HL-60/S4 treated with retinoic acid at 250 ng/mL for 4 days and 3 days (cell line): ENCODE data around the gene RPUSD4.
"Not testable (repeated sequence)": the region's sequence is repeated elsewhere in the genome, so short reads cannot be mapped to it uniquely, and the experiment has no call there.

Experiments used
- in situ Hi-C: fragments of 300-500 bp; cut with MboI; formaldehyde crosslinking; loops from 2 replicates; pipeline ENCODE4 v1.7.0; 2022; ENCODE audit warnings: low sequenced_read_pairs

Gene RPUSD4

DNA sequence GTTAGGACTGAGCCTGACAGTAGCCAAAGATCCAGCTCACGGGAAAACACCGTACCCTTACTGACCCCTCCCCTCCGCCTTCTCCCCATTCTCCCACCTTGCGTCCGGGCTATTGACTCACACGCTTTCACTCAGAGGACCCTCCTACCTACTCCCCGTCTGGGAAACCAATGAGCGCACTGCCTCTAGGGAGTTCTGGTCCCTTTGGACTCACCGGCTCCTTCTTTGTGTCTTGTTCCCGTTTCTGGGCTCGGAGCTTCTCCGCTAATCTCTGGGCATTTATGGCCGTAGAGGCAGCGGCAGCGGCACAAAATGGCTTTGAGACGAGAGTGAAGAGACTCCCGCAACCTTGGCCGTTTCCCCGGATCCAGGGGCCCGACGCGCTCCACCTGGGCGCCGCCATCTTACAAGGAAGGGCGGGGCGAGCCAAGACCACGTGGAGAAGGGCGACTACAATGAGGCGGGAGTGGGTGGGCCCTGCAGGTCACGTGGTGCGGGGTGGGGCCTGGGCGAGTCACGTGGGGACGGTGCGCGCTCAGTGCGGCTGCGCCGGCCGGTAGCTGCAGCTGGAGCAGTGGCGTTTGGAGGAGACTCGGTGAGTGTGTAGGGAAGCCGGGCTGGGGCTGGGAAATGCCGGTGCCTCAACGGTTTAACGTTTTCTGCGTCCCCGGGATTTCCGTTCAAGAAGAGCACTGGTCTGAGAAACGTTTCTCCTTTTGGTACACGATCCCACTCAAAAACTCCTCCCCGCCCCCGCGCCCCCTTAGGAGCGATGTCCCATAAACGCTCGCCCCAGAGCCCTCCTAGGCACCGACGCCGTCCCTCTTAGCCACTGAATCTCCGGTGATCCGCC, at the start of gene RPUSD4, which contains the start of gene FAM118B:
Gene RPUSD4 (minus strand): TSS at position 415 of the 853 bp plus-strand sequence. CDS start 12 bp downstream, at position 403.
Gene FAM118B (plus strand): TSS at position 547 of the 853 bp plus-strand sequence. CDS start 23,220 bp downstream, outside the sequence.
- in situ Hi-C loops = no loop called here

DNA sequence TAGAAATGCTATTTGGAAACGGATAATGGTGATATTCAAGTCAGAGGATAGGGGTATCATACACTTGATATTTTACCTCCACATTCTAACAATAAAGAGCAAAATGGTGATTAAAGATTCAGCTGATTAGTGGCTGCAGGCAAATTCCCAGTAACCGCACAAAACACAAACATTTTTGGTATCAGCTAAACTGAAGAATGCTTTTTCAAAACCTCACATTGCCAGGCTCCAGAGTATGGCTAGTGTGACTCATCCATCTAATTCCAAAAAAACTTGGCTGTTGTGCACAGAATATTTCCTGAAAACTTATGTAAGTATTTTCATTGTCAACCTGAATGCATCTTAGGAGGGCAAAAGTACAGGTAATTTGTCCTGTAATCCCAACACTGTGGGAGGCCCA, 46.3 kb upstream of the RPUSD4 start:
- in situ Hi-C loops = no loop called here

DNA sequence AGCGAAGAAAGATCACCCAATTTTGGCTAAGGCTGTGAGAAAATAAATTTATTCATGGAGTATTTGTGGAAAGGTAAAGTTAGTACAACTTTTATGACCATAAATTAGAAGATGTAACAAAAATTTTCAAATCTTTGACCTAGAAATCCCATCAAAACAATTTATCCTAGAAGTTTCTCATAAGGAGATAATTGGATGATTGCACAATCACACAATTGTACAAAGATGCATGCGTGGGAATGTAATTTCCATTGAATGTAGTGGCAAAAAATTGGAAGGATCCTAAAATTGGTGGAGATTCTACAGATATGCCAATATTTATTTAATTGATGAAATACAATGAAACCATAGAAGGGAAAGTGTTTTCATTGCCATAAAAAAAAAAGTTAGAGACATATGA, 45.7 kb upstream of the RPUSD4 start:
- in situ Hi-C loops = no loop called here

GRCh38 chr11:126256216-126256615, 44.8 kb upstream of the RPUSD4 start:
- in situ Hi-C loops = no loop called here

GRCh38 chr11:126255507-126255906, 44.1 kb upstream of the RPUSD4 start:
- in situ Hi-C loops = not testable (repeated sequence)

- in situ Hi-C loops = no loop called here
Measured at GRCh38 chr11:126254819-126255218, 43.4 kb upstream of the RPUSD4 start.

- in situ Hi-C loops = no loop called here
Measured at GRCh38 chr11:126253265-126253664, 41.8 kb upstream of the RPUSD4 start.

DNA sequence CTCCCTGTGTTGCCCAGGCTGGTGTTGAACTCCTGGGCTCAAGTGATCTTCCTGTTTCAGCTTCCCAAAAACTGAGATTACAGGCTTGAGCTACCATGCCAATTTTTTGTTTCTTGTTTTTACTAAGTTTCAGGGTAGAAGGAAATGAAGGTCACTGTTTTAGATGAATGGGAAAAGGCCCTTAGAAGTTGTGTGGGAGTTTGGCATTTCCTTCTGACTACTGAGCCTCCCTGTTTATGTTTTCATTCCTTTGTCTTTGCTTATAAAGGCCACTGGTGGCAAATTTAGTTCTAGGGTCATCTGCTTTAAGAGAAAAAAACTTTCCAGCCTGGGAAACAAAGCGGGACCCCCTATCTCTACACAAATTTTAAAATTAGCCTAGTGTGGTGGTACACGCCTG, 35.2 kb upstream of the RPUSD4 start:
- in situ Hi-C loops = no loop called here

DNA sequence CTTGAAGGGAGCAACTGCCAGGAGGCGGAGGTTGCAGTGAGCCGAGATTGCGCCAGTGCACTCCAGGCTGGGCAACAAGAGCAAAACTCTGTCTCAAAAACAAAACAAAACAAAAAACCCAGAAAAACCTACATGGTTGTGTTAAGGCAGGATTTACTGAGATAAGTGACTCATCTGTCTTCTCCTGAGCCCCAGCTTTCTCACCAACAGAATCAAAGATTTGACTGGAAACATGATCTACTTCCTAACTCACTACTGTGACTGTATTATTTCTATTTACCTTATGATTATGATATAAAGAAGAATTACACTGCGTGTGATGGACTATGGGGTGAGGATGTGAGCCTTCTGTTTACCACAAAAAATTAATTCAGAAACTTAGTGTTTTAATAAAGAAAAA, 21.9 kb upstream of the RPUSD4 start:
- in situ Hi-C loops = no loop called here

GRCh38 chr11:126232683-126233082, 21.2 kb upstream of the RPUSD4 start:
- in situ Hi-C loops = no loop called here

GRCh38 chr11:126231725-126232459, 20.4 kb upstream of the RPUSD4 start:
- in situ Hi-C loops = no loop called here

DNA sequence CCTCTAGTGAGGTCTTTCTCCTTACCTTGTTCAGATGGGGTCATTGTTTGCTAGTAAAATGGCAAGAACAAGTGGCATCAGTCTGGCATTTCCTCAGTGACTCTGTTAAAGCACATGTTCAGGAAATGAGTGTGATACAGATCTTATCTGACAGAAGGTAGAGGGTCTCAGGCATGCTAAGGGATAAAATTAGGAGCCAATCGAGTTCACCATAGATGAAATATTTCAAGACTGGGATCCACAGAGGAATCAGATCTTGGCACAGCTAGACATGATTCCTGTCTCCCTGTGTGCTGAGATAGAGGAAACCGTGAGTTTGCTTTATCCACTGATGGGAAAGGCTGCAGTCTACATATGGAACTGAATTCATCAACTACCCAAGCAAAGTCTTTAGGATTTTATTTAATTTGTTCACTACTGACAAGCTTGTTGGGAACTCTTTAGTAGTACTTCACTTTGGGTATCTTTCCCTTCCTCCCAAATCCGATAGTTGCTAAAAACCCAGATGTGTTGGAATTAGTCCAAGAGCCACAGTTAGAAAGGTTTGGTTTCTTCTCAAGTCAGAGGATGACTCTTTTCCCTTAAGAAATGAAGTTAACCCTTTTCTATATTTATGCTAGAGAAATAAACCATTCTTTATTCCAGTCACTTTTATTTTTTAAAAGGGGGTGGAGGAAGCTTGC, 18.5 kb upstream of the RPUSD4 start:
- in situ Hi-C loops = no loop called here

DNA sequence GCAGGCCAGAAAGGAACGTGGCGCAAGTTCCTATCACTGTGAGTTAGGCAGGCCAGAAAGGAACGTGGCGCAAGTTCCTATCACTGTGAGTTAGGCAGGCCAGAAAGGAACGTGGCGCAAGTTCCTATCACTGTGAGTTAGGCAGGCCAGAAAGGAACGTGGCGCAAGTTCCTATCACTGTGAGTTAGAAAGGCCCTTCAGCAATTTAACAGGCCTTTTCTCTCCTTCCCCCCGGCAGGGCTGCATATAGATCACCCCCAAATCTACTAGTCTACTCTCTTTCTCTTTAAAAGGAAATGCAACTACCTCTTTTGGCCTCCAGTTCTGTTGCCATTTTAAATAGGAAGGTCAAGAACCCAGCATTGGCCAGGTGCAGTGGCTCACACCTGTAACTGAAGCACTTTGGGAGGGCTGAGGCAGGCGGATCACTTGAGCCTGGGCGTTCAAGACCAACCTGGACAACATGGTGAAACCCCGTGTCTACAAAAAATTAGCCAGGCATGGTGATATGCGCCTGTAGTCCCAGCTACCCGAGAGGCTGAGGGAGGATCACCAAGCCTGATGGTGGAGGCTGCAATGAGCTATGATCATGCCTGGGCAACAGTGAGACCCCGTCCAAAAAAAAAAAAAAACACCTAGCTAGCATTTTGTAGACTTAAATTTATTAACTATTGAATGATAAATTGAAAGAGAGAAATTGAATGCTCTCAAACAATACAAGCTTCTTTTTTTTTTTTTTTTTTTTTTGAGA, 15.1 kb upstream of the RPUSD4 start:
- in situ Hi-C loops = no loop called here

DNA sequence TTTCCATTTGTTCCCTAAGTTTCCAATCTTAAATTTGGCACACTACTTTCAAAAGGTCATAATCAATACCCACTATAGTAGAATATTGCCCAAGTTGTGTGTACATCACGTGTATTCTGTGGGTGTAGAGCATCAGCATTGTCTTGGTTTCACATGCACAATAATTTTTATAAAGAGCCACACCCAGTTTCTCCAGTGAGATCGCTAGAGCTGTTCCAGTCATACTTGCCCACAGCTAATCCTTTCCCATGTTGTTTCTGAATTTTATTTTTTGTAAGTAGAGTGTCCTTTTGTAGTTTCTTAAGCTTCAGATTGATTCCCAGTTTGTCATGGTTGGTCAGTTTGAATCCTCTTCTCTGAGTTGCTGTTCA, 13.8 kb upstream of the RPUSD4 start:
- in situ Hi-C loops = no loop called here

DNA sequence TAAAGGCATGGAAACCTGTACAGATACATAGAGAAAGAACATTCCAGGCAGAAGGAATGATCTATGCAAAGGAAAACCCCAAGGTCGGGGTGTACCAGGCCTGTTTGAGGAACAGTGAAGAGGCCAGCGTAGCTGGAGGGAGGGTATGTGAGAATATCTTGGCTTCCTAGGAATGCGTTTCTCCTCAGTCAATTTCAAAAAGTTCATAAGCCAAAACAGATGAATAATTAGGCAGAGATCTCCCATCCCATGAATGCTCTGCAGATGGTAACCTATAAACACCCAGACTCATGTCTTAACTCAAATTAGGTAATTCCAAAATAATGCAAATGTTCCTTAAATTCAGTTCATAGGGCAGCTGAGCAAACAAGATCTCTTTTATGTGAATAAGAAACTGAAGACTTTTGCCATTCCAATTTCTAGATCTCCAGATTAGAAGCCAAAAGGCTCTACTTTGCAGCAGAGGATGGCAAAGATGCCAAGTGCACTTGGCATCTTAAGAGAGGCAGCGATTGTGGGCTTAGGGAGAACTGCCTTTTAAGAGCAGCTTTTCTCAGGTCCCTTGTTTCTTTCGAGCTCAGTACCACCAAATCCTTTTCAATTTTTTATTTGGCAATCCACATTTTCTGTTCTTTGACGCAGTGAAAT, 13.3 kb upstream of the RPUSD4 start:
- in situ Hi-C loops = no loop called here

DNA sequence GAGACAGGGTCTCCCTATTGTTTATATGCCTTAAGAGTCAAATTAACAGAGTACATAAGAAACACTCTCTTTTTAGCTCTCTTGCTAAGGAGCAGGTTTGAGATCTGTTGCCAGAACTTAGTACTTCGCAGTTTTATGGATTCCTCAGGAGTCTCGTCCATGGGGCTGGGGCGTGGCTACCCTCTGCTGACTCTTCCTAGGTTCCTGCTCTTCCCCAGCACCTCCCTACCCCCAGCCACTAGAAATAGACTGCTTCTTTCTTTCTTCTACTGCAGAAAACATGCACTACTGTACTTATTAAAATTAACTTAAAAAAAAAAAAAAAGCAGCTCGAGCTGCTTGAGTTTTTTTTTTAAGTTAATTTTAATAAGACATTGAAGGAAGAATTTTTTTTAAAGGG, 8.1 kb upstream of the RPUSD4 start:
- in situ Hi-C loops = no loop called here

GRCh38 chr11:126217491-126217890, 6.0 kb upstream of the RPUSD4 start:
- in situ Hi-C loops = no loop called here

GRCh38 chr11:126216526-126217305, 5.3 kb upstream of the RPUSD4 start:
- in situ Hi-C loops = no loop called here

- in situ Hi-C loops = no loop called here
Measured at GRCh38 chr11:126214841-126215240, 3.4 kb upstream of the RPUSD4 start.

- in situ Hi-C loops = no loop called here
Measured at GRCh38 chr11:126214441-126214840, 3.0 kb upstream of the RPUSD4 start.
